ENCODE results near the gene ZNF468.
"Not testable (repeated sequence)": the region's sequence is repeated elsewhere in the genome, so short reads cannot be mapped to it uniquely, and the experiment has no call there.

Gene ZNF468

DNA sequence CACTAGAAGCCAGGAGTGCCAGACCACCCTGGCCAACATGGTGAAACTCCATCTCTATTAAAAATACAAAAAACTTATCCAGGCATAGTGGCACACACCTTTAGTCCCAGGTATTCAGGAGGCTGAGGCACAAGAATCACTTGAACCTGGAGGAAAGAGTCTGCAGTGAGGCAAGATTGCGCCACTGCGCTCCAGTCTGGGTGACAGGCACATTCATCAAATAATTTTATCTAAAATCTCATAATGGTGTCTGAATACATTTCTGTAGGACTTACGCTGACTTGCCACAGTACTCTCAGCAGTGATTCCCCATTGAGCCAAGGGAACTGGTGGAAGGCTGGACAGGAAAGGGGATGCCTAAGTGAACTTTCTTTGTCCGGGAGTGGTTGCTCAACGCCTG is 31.7 kb downstream of the ZNF468 start:
- DNase-seq (ENCODE audit: low read depth): no peak

DNA sequence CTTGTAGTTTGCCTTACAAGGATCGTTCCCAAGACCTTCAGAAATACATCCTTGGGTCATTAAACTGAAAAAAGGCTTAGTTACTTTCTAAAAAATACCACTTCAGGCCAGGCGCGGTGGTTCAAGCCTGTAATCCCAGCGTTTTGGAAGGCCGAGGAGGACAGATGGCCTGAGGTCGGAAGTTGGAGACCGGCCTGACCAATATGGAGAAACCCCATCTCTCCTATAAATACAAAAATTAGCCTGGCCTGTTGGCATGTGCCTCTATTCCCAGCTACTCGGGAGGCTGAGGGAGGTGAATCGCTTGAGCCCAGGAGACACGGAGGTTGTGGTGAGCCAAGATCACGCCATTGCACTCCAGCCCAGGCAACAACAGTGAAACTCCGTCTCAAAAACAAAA is 33.7 kb downstream of the ZNF468 start:
- no peak for DNase-seq (ENCODE audit: low read depth)

DNA sequence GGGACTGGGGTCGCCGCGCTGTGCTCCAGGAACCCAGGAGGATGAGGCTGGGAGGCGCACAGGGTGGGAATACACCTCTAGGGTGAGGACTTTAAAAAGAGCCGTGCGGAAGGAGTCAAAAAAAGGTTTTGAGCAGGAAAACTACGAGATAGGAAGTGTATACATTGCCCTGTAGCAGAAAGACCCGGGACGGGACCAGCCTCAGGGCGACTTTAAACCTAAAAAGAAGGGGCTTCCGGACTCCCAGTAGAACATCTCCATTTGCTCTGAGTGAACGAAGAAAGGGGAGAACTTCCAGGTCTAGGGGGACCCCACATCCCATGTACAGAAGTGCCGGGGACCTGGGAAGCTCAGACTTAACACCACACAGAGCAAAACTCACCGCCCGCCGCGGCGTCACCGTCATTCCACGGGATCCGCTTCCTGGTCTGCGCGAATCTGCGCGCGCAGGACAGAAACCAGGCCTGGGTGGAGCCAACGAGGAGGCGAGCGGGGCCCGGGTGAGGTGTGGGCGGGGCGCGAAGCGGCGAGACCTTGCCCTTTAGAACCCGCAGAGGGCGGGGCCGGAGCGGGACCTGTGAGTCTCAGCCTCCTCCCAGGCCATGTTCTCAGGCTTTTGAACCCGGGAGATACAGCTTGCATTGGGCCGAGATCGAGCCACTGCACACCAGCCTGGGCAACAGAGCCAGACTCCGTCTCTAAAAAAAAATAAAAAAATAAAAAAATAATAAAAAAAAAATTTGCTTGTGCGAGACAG is 36.0 kb downstream of the ZNF468 start, which contains the start of gene ZNF28:
Gene ZNF28, minus strand, starts transcription at position 430 of the 757 bp plus-strand sequence. CDS start 3,675 bp downstream, outside the sequence.
- DNase-seq (ENCODE audit: low read depth): peak; percentile 34

DNA sequence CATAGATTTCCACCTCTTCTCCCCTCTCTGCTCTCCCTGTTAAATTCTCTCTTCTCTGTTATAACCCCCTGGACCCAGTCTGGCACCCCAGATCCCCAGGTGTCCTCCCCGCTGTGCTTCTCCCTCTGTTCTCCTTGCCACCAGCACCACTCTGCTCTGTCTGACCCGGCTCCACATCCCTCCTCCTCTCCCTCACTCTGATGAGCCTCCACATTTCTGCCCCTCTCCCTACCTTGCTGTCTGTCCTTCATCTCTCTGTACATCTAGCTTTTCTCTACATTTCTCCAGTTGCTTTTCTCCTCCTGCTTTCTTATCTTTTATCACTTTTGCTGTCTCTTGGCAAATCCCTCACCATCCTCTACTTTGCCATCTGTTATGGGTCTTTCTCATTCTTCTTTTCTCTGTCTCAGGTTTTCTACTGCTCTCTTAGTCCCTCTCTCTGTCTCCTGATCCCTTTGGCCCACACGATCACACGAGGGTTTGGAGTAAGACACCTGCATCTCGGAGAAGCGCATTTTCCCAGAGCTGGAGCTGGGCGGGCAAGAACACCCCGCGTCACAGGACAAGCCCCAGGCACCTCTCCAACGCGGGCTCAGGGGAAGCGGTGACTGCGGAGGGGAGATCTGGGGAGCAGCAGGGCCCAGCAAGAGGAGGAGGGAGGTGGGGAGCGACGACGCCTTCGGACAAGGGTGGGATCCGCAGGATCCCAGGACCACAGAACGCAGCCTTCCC is 36.8 kb downstream of the ZNF468 start:
- peak; percentile 14 for DNase-seq (ENCODE audit: low read depth)

DNA sequence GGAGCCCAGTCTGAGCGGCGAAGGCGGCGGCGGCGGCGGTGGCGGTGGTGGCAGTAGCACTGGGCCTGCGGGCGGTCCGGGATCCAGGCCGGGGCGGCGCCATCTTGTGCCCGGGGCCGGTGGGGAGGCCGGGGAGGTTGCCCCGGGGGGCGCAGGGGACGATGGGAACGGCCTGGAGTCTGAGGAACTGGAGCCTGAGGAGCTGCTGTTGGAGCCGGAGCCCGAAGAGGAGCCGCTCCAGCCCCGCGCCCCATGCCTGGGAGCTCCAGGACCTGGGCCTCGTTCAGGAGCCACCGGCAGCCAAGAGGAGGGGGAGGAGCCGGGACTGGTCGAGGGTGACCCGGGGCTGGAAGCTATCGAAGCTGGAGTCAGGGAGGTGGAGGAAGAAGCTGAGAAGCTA is 47.6 kb downstream of the ZNF468 start:
- no peak for DNase-seq (ENCODE audit: low read depth)

DNA sequence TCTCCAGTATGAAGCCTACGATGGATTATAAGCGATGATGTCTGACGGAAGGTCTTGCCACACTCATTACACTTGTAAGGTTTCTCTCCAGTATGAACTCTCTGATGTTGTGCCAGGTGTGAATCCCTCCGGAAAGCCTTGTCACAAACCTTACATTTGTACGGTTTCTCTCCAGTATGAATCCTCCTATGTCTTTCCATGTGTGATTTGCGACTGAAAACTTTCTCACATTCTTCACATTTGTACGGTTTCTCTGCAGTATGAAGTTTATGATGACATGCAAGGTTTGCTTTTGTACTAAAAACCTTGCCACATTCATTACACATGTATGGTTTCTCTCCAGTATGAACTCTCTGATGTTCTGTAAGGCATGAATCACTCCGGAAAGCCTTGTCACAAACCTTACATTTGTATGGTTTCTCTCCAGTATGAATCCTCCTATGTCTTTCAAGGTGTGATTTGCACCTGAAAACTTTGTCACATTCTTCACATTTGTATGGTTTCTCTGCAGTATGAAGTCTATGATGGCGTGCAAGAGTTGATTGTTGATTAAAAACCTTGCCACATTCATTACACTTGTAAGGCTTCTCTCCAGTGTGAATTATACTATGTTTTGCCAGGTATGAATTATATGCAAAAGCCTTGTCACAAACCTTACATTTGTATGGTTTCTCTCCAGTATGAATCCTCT is 57.3 kb downstream of the ZNF468 start:
- DNase-seq (ENCODE audit: low read depth): not testable (repeated sequence)

DNA sequence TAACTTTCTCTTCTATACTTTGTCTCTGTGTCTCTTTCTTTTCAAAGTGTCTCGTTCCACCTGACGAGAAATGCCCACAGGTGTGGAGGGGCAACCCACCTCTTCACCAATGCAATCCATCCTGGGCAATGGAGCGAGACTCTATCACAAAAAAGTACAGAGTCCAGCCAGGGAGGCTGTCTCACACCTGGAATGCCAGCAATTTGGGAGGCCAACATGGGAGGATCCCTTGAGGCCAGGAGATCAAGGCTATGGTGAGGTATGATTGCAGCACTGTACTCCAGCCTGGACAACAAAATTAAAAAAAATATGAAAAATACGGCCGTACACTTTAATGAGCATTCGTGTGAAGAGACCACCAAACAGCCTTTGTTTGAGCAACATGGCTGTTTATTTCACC is 68.0 kb downstream of the ZNF468 start:
- DNase-seq (ENCODE audit: low read depth): no peak
